Measurements from ENCODE around the gene CD84. TPM values are rescaled to one million over a fixed set of nuclear protein-coding genes. Genes with fewer than 3 reads are reported as not detected.
"Not testable (repeated sequence)": the region's sequence is repeated elsewhere in the genome, so short reads cannot be mapped to it uniquely, and the experiment has no call there.

Gene CD84
- total RNA-seq, 1 donor from 2014 or later: 21.1 TPM

- intact Hi-C loops (cut with micrococcal nuclease): no loop called here
These were observed 33.4 kb upstream of the CD84 start for GRCh38 chr1:160612613-160613218.

DNA sequence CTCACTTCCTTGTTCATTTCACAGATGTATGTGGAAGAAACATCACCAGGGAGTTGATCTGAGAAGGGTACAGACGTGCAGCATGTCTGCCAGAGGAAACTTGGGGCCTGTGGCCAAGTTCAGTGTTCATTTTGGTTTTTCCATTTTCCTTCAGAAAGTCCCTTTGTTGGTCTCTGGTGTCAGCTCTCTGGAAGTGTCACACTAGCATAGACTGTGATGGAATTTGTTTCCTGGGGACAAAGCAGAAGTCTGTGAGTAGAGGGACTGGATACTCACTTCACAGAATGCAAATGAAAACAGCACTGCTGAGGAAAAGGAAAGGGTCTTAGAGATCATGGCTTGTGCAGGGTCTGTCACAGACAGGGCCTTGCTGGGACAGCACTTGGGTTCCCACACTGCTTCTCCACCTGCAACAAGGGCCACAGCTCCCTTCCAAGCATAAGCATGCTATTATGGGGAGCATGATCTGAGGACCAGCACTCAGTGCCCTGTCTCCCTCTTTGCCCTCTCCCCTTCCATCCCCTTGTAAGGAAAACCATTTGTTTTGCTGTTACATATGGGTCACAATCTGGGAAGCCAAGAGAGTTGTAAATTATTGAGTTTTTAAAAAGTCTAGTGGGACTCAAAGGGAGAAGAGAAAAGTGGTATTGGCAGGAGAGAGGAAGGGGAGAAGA lies 31.4 kb upstream of the CD84 start:
- intact Hi-C loops (cut with micrococcal nuclease): no loop called here

GRCh38 chr1:160608941-160609340 lies 29.6 kb upstream of the CD84 start:
- intact Hi-C loops (cut with micrococcal nuclease): no loop called here

DNA sequence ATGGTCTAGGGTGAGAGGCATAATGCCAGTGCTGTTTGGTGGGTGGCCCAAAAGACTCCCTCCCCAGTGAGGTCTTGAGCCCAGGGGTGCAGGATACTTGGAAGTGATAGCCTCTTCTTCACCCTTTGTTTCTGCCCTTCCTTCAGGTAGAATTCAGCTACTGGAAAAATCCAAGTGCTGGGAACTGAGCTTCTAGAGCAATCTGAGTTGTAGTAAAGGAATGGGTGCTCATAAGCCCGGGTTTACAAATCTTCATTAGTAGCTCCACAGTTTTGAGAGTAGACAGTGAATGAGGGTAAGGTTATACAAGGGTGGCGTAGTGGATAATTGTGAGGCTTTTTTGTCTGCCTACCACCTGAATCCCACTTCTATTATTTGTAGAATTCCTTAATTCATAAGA lies 29.2 kb upstream of the CD84 start:
- intact Hi-C loops (cut with micrococcal nuclease): no loop called here

- intact Hi-C loops (cut with micrococcal nuclease): no loop called here
These were observed 28.8 kb upstream of the CD84 start for GRCh38 chr1:160608057-160608456.

GRCh38 chr1:160607672-160608032 lies 28.4 kb upstream of the CD84 start:
- intact Hi-C loops (cut with micrococcal nuclease): loop anchor here (1.0 kb wide), 8 partner anchors 29 to 265 kb away; no protein-coding TSS in a partner anchor

GRCh38 chr1:160607011-160607671 lies 27.8 kb upstream of the CD84 start:
- intact Hi-C loops (cut with micrococcal nuclease): loop anchor here (1.0 kb wide), 8 partner anchors 29 to 265 kb away; no protein-coding TSS in a partner anchor

DNA sequence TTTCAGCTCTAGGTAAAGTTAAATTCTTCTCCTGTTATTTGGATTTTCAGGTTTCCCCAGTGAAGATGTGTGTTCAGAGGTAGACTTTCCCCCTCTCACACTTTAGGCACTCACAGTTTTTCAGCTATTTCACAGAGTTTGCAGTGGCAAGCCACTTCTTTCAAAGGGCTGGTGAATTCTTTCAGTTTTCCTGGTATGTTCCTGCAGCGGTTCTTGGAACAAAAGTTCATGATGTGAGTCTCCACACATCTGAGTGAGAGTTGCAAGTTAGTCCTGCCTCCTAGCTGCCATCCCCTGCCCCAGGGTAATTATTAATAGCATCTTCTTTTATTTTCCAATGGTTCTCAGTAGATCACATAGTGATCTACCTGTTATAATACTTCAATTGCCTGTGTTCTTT lies 27.3 kb upstream of the CD84 start:
- intact Hi-C loops (cut with micrococcal nuclease): loop anchor here (1.0 kb wide), 8 partner anchors 28 to 264 kb away; no protein-coding TSS in a partner anchor

DNA sequence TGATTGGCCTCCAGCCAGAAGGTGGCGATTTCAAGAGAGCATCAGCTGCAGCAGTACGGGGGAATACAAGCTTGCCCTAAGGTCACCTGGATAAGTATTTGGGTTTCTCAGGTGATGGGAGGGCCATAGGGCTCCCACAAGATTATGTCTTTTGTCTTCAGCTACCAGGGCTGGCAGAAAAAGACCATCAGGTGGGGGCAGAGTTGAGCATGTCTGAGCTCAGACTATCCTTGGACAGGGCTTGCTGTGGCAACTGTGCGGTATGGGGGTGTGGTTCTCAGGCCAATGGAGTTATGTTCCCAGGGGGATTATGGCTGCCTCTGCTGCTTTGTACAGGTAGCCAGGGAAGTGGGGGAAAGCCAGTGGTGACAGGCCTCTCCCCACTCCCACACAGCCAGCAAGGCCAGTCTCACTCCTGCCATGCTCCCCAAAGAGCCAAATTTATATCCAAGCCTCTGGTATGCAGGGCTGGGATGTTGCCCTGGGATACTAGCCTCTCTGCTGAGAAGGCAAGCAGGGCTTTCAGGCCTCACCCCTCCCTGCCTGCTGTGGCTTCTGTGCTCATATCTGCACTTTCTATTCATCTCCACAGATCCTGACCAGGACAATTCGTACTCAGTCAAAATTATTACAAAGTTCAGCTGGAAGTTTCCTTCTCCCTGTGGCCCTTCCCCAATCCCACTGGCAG lies 26.6 kb upstream of the CD84 start:
- intact Hi-C loops (cut with micrococcal nuclease): no loop called here

- intact Hi-C loops (cut with micrococcal nuclease): no loop called here
These were observed 25.9 kb upstream of the CD84 start for GRCh38 chr1:160605205-160605604.

- intact Hi-C loops (cut with micrococcal nuclease): no loop called here
These were observed 18.4 kb upstream of the CD84 start for GRCh38 chr1:160597705-160598104.

DNA sequence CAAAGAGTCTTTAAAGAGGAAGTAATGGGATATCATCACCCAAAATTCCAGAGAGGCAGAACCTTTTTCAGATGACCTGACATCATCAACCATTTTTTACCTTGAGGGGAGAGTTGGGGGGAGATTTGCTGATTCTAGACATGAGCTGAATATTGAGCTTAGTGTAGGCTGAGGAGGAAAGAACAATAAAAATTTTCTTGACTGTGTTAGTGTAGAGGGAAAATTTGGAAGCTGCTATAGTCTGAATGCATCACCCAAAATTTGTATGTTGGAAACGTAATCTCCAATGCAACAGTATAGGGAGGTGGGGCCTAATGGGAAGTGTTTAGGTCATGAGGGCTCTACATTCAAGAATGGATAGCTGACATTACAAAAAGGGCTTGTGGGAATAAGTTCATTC lies 17.8 kb upstream of the CD84 start:
- intact Hi-C loops (cut with micrococcal nuclease): no loop called here

- intact Hi-C loops (cut with micrococcal nuclease): no loop called here
These were observed 11.2 kb upstream of the CD84 start for GRCh38 chr1:160590488-160590887.

GRCh38 chr1:160588468-160588867 lies 9.2 kb upstream of the CD84 start:
- intact Hi-C loops (cut with micrococcal nuclease): no loop called here

DNA sequence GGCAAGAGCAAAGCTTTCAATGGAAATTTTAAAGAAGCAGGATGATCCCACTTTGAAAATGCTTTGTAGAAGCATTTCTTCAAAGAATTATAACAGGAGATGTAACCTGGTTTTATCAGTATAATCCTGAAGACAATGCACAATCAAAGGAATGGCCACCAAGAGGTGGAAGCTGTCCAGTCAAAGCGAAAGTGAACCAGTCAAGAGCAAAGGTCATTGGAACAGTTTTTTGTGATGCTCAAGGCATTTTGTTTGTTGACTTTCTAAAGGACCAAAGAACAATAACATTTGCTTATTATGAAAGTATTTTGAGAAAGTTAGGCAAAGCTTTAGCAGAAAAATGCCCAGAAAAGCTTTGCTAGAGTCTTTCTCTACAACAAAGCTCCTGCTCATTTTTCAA lies 5.5 kb upstream of the CD84 start:
- intact Hi-C loops (cut with micrococcal nuclease): no loop called here

- intact Hi-C loops (cut with micrococcal nuclease): not testable (repeated sequence)
These were observed 3.7 kb upstream of the CD84 start for GRCh38 chr1:160582976-160583375.

DNA sequence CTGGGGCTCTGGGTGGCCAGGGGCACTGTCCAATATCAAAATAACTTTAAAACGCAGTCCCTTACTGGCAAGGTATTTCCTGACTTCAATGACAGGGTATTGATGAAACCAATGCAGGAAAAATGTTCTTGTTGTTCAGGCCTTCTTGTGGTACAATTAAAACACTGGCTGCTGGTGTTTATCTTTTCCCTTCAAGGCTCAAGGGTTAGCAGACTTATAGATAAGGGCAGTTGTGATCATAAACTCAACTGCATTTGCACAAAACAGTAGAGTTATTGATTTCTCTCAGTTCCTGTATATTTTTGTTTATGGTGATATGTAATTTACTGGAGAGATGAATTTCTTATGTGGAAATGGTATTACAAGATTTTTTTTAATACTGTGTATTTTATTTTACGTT lies 2.7 kb upstream of the CD84 start:
- intact Hi-C loops (cut with micrococcal nuclease): no loop called here

DNA sequence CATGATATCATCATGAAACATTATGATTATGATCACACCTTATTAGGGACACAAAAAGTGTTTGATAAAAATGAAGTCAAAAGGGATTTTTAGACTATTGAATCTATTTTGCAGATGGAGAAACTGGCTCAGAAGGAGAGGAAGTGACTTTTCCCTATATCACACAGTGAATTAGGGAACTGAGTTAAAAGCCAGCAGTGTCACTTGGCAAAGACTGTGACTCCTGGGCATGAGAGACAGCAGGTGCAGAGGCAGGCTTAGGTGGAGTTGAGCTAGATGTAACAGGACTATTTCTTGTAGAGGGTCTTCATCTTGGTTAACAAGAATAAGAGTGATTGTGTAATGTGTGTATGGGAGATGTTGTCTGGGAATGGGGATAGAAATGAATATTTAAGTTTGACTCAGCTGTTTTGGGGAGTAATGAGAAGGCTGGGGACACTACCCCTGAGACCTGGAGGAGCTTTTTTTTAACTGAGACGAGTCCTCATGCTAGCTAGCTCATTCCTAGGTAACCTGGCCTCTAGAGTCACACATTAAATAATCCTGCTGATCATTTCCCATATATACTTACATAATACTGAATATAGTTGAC lies 1.0 kb upstream of the CD84 start:
- intact Hi-C loops (cut with micrococcal nuclease): no loop called here

DNA sequence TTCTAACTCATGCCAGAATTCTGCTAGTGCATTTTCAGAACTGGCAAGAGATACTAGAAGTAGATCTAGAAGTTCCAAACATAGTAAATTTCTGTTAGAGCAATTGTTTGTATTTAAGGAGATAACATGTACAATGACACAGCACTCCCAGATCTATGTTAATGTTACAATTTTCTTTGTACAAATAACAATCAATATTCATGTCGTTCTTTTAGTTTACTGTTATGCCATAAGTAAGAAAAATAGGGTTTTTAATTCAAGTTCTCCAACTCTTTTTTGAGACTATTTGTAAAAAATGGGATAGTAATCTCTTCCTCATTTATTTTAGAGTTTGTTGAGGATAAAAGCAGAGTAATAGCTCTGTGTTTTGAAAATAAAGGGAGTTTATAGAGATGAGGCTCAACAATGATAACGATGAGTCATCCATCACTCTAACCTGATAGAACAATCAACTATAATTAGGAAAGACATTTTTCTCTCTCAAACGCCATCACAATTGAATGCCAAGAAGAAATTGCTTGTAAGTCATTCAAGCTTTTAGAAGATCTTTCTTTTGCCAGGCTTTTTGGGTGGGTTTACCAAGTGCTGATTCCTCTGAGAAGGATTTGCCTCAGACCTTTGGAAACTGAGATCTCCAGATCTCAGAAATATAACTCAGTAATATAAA lies 638 bp downstream of the CD84 start:
- intact Hi-C loops (cut with micrococcal nuclease): loop anchor here (1.0 kb wide), 3 partner anchors 29 to 235 kb away; partner anchors contain the start of genes COPA and NCSTN

- intact Hi-C loops (cut with micrococcal nuclease): loop anchor here (1.0 kb wide), 2 partner anchors 29 to 34 kb away; no protein-coding TSS in a partner anchor
These were observed 1.1 kb downstream of the CD84 start for GRCh38 chr1:160578175-160578524.

DNA sequence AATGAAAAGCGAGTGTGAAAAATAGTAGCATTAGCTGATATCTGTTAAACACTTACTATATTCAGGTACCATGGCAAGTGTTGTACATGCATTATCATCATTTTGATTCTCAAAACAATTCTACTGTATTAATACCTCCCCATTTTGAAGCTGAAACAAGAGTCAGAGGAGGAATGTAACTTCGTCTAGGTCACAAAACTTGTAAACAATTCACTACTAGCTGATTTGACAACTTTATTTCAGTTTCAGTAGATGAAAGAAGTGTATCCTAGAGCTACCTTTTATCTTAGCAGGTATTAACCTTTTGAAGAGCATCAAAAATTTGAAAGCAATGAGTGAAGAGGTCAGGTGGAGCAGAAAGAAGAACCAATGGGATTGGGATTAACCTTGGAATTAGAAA lies 1.6 kb downstream of the CD84 start:
- intact Hi-C loops (cut with micrococcal nuclease): loop anchor here (1.0 to 2.0 kb wide), 6 partner anchors 17 to 149 kb away; partner anchors contain the start of gene SLAMF6
